GM23338 (cell line): ENCODE results near the gene CASKIN2. TPM values are rescaled to one million over a fixed set of nuclear protein-coding genes. Genes with fewer than 3 reads are reported as not detected.

ENCODE experiments used
- ATAC-seq: fragments of 200-7000 bp; cut with Tn5 transposase; 3 replicates; pipeline ENCODE4 v1.9.1; 2020
- DNase-seq: peaks from one replicate; pipeline ENCODE4 v3.0.0-alpha.2; 2015; ENCODE audit warnings: low spot score
- H2AFZ ChIP-seq: fragments of 200-600 bp; sonication (generic); 2 replicates; pipeline ENCODE4 v1.8.0; 2016; ENCODE audit warnings: antibody characterized with exemption, mild to moderate bottlenecking, moderate library complexity
- H3F3A ChIP-seq: fragments of 200-600 bp; sonication (generic); replicated peaks from 2 replicates; pipeline ENCODE4 v1.8.0; 2017; ENCODE audit warnings: antibody characterized with exemption, mixed run types, low read depth
- H3K27ac ChIP-seq: fragments of 200-600 bp; sonication (generic); 2 replicates; pipeline ENCODE4 v1.6.1; 2016; ENCODE audit warnings: low read depth
- H3K27me3 ChIP-seq: fragments of 200-600 bp; sonication (generic); 2 replicates; pipeline ENCODE4 v1.8.0; 2016; ENCODE audit warnings: mild to moderate bottlenecking, mixed run types, moderate library complexity; ENCODE audit not compliant: insufficient read depth
- H3K36me3 ChIP-seq: fragments of 200-600 bp; sonication (generic); 2 replicates; pipeline ENCODE4 v1.8.0; 2016; ENCODE audit warnings: mild to moderate bottlenecking; ENCODE audit not compliant: insufficient read depth
- H3K4me1 ChIP-seq: fragments of 200-600 bp; sonication (generic); 2 replicates; pipeline ENCODE4 v1.8.0; 2016; ENCODE audit warnings: mild to moderate bottlenecking, moderate library complexity; ENCODE audit not compliant: insufficient read depth
- H3K4me2 ChIP-seq: fragments of 200-600 bp; sonication (generic); 2 replicates; pipeline ENCODE4 v1.7.1; 2017; ENCODE audit warnings: mixed run types
- H3K4me3 ChIP-seq: fragments of 200-600 bp; sonication (generic); 2 replicates; pipeline ENCODE4 v1.6.1; 2016; ENCODE audit warnings: mixed run types
- H3K79me2 ChIP-seq: fragments of 200-600 bp; sonication (generic); replicated peaks from 2 replicates; pipeline ENCODE4 v1.8.0; 2017; ENCODE audit warnings: mild to moderate bottlenecking; ENCODE audit not compliant: insufficient read depth
- H3K9me2 ChIP-seq: fragments of 200-600 bp; sonication (generic); 2 replicates; pipeline ENCODE4 v1.8.0; 2017; ENCODE audit not compliant: insufficient read depth
- H4K20me1 ChIP-seq: fragments of 200-600 bp; sonication (generic); replicated peaks from 2 replicates; pipeline ENCODE4 v1.8.0; 2017; ENCODE audit warnings: mild to moderate bottlenecking; ENCODE audit not compliant: insufficient read depth
- H3K27ac Mint-ChIP-seq: 2 replicates; pipeline ENCODE4 v1.8.0; 2020; ENCODE audit warnings: inconsistent platforms, mild to moderate bottlenecking, moderate library complexity, mixed read lengths
- H3K27me3 Mint-ChIP-seq: 3 replicates; pipeline ENCODE4 v1.8.0; 2022; ENCODE audit warnings: low read depth, mild to moderate bottlenecking, moderate library complexity, mixed read lengths, inconsistent platforms; ENCODE audit not compliant: insufficient read depth, poor library complexity
- H3K36me3 Mint-ChIP-seq: 3 replicates; pipeline ENCODE4 v1.8.0; 2021; ENCODE audit warnings: low read depth, mild to moderate bottlenecking, inconsistent platforms, moderate library complexity, mixed read lengths
- H3K4me1 Mint-ChIP-seq: 3 replicates; pipeline ENCODE4 v1.8.0; 2020; ENCODE audit warnings: mild to moderate bottlenecking, inconsistent platforms, mixed read lengths
- H3K4me3 Mint-ChIP-seq: 3 replicates; pipeline ENCODE4 v1.8.0; 2021; ENCODE audit warnings: moderate library complexity, mild to moderate bottlenecking, inconsistent platforms, mixed read lengths
- H3K9me3 Mint-ChIP-seq: 3 replicates; pipeline ENCODE4 v1.8.0; 2020; ENCODE audit warnings: moderate library complexity, mild to moderate bottlenecking, inconsistent platforms, mixed read lengths
- CREB1 ChIP-seq: fragments of 250-450 bp; sonication (Bioruptor Pico); IDR thresholded peaks from 2 replicates; pipeline ENCODE4 v1.5.0; 2020; ENCODE audit warnings: low read depth, mild to moderate bottlenecking, moderate library complexity
- CTCF ChIP-seq, 2 experiments: fragments of 200-600 bp in 1 of 2; sonication (generic) in 1 of 2; conservative IDR thresholded peaks; 2 replicates each; pipeline versions ENCODE4 v1.5.1 to v1.6.1; 2016 to 2017; ENCODE audit warnings: antibody characterized with exemption in 2 of 2, low read depth in 2 of 2, mild to moderate bottlenecking in 2 of 2, moderate library complexity in 1 of 2
- ETS1 ChIP-seq: IDR thresholded peaks from 2 replicates; pipeline ENCODE4 v1.6.1; 2016; ENCODE audit warnings: antibody characterized with exemption
- EZH2 ChIP-seq: fragments of 200-600 bp; sonication (generic); IDR thresholded peaks from one replicate; pipeline ENCODE4 v1.8.0; 2017; ENCODE audit warnings: antibody characterized with exemption, mild to moderate bottlenecking, low read depth; ENCODE audit not compliant: unreplicated experiment
- EZH2phosphoT487 ChIP-seq: fragments of 200-600 bp; sonication (generic); IDR thresholded peaks from one replicate; pipeline ENCODE4 v1.8.1; 2018; ENCODE audit warnings: antibody characterized with exemption; ENCODE audit not compliant: unreplicated experiment
- JUNB ChIP-seq: IDR thresholded peaks from one replicate; pipeline ENCODE4 v1.6.1; 2016; ENCODE audit warnings: antibody characterized with exemption; ENCODE audit not compliant: unreplicated experiment
- NANOG ChIP-seq: IDR thresholded peaks from 2 replicates; pipeline ENCODE4 v1.6.1; 2016; ENCODE audit warnings: antibody characterized with exemption, borderline replicate concordance
- POLR2AphosphoS5 ChIP-seq: IDR thresholded peaks from 2 replicates; pipeline ENCODE4 v1.6.1; 2016; ENCODE audit warnings: antibody characterized with exemption, low read depth
- REST ChIP-seq: IDR thresholded peaks from one replicate; pipeline ENCODE4 v1.6.1; 2018; ENCODE audit warnings: antibody characterized with exemption; ENCODE audit not compliant: unreplicated experiment
- STAT1 ChIP-seq: IDR thresholded peaks from one replicate; pipeline ENCODE4 v1.6.1; 2016; ENCODE audit warnings: antibody characterized with exemption; ENCODE audit not compliant: unreplicated experiment
- ZNF331 ChIP-seq: fragments of 250-450 bp; sonication (Bioruptor Pico); IDR thresholded peaks from 2 replicates; pipeline ENCODE4 v1.5.0; 2020; ENCODE audit warnings: low read depth, mild to moderate bottlenecking, moderate library complexity
- ZNF462 ChIP-seq: fragments of 250-450 bp; sonication (Bioruptor Pico); IDR thresholded peaks from 2 replicates; pipeline ENCODE4 v1.5.0; 2020; ENCODE audit warnings: mild to moderate bottlenecking, moderate library complexity
- polyA plus RNA-seq: library from polyadenylated mRNA; unstranded; fragments of >200 nt; fragmentation: Nextera tagmentation; extraction: Ambion mirVana; gene quantifications from 2 replicates; pipeline ENCODE4 v1.2.1, GENCODE V29; 2016
- total RNA-seq: library from RNA; depleted of rRNA; stranded (reverse); fragments of >200 nt; shearing (Covaris generic); gene quantifications from 2 replicates; pipeline ENCODE4 v1.2.3, GENCODE V29; 2014

Gene CASKIN2
- total and polyA plus RNA-seq, 2 experiments from 2014 or later = 4.9 to 21.5 TPM

- TF ChIP-seq POLR2AphosphoS5 (no peak), STAT1 (no peak), JUNB (no peak), CREB1 (no peak), ZNF331 (no peak)
Measured at GRCh38 chr17:75471207-75471606, 44.1 kb downstream of the CASKIN2 start (continued).

GRCh38 chr17:75468779-75469373 lies 46.5 kb downstream of the CASKIN2 start:
- no peak for ATAC-seq
- Mint-ChIP-seq H3K27ac (no peak overlapping the region), H3K27me3 (peaks cover 2% of the 10 kb centered on the region)

More at GRCh38 chr17:75468779-75469373, 46.5 kb downstream of the CASKIN2 start:
- no peaks in the 10 kb centered on the region for H3F3A ChIP-seq
- H3K4me1 Mint-ChIP-seq = no peaks in the 10 kb centered on the region
- H2AFZ ChIP-seq = no peak overlapping the region
- no peak for TF ChIP-seq POLR2AphosphoS5
- no peak for TF ChIP-seq ZNF331
- TF ChIP-seq CREB1 = no peak
- no peak for TF ChIP-seq CTCF (conservative IDR thresholded peaks at IDR 0.05; ENCODE audit: low read depth in 2 of 2)
- TF ChIP-seq REST = no peak
- no peak for TF ChIP-seq ETS1
- TF ChIP-seq ZNF462 = no peak
- TF ChIP-seq JUNB = no peak
- TF ChIP-seq NANOG = no peak
- TF ChIP-seq EZH2 = no peak
- TF ChIP-seq EZH2phosphoT487 = no peak
- no peak for TF ChIP-seq STAT1
- no peaks in the 10 kb centered on the region for H3K9me3 Mint-ChIP-seq
- H3K9me2 ChIP-seq = no peaks in the 10 kb centered on the region
- peaks cover 16% of the 10 kb centered on the region for H3K79me2 ChIP-seq
- H3K27ac ChIP-seq = no peak overlapping the region
- no peak overlapping the region for H3K4me3 ChIP-seq
- H3K36me3 Mint-ChIP-seq = peaks cover 9% of the 10 kb centered on the region; the same call in 2 of the 3 replicates
- no peak overlapping the region for H3K4me2 ChIP-seq
- no peaks in the 10 kb centered on the region for H3K4me1 ChIP-seq
- H4K20me1 ChIP-seq = peaks cover 5% of the 10 kb centered on the region
- H3K27me3 ChIP-seq = no peaks in the 10 kb centered on the region
- H3K36me3 ChIP-seq = no peaks in the 10 kb centered on the region
- no peak overlapping the region for H3K4me3 Mint-ChIP-seq
- no peak for DNase-seq
